Aorta (tissue), 5 donors: ENCODE data around the gene NKAIN1. TPM values are rescaled to one million over a fixed set of nuclear protein-coding genes. Genes with fewer than 3 reads are reported as not detected.
"Not testable (repeated sequence)": the region's sequence is repeated elsewhere in the genome, so short reads cannot be mapped to it uniquely, and the experiment has no call there.

Experiments
- ATAC-seq: fragments of 200-7000 bp; cut with Tn5 transposase; one replicate; pipeline ENCODE4 v1.9.1; 2022; ENCODE audit warnings: moderate library complexity; ENCODE audit not compliant: low FRiP score
- DNase-seq, 2 donors: peaks; one replicate each; pipeline ENCODE4 v3.0.0-alpha.2; 2020
- H3K27ac ChIP-seq, 2 donors: one replicate each; pipeline ENCODE4 v1.5.1; 2013; ENCODE audit warnings: low read length in 2 of 2, mild to moderate bottlenecking in 2 of 2, moderate library complexity in 2 of 2, control low read depth in 1 of 2, inconsistent platforms in 1 of 2, low read depth in 1 of 2
- H3K27me3 ChIP-seq, 2 donors: one replicate each; pipeline ENCODE4 v1.6.1; 2013; ENCODE audit warnings: control low read depth in 1 of 2, low read length in 1 of 2, mild to moderate bottlenecking in 1 of 2, moderate library complexity in 1 of 2; ENCODE audit not compliant: insufficient read depth in 2 of 2, control insufficient read depth in 1 of 2
- H3K36me3 ChIP-seq, 2 donors: one replicate each; pipeline ENCODE4 v1.6.1; 2013; ENCODE audit warnings: control low read depth in 1 of 2, low read length in 1 of 2, mild to moderate bottlenecking in 1 of 2; ENCODE audit not compliant: insufficient read depth in 2 of 2, control insufficient read depth in 1 of 2
- H3K4me1 ChIP-seq, 2 donors: one replicate each; pipeline ENCODE4 v1.6.1; 2013; ENCODE audit warnings: low read length in 2 of 2, control low read depth in 1 of 2, mild to moderate bottlenecking in 1 of 2, moderate library complexity in 1 of 2; ENCODE audit not compliant: insufficient read depth in 2 of 2, control insufficient read depth in 1 of 2
- H3K4me3 ChIP-seq, 2 donors: one replicate each; pipeline ENCODE4 v1.5.1; 2013; ENCODE audit warnings: low read length in 2 of 2, control low read depth in 1 of 2, mild to moderate bottlenecking in 1 of 2
- H3K9me3 ChIP-seq: one replicate; pipeline ENCODE4 v1.6.1; 2013; ENCODE audit warnings: mild to moderate bottlenecking, low read length; ENCODE audit not compliant: control insufficient read depth
- WGBS, 2 donors: extraction: QIAGEN DNeasy Blood & Tissue Kit; methylation state at CpG; one replicate each; pipeline ENCODE4 v1.1.7; 2013; 5-methylcytosine and 5-hydroxymethylcytosine counted together
- intact Hi-C, 2 donors: fragments of 100-400 bp; cut with DNase I; formaldehyde crosslinking; loops; one replicate each; pipeline versions ENCODE4 v1.14.2 to v1.15.0; 2022
- long read RNA-seq, 2 donors: library from polyadenylated mRNA; unstranded; transcript quantifications; one replicate each; pipeline ENCODE4 v2.0.0, GENCODE V29; 2020 to 2021
- polyA plus RNA-seq, 2 donors: library from polyadenylated mRNA; stranded (reverse); fragments of 200-250 nt; gene quantifications; one replicate each; pipeline ENCODE4 v1.2.3, GENCODE V29; 2013
- total RNA-seq, 2 donors: library from RNA; stranded (reverse); fragmentation: NEBNext Ultra II Directional; extraction: Animal tissue kit (Norgen Biotek cat#: 25700); gene quantifications; one replicate each; pipeline ENCODE4 v1.2.1, GENCODE V29; 2021
- donor health status: healthy with polysubstance abuse.
- donor health status: Bipolar disorder and iron deficiency.
- donor health status: DM: no; HTN: no; CAD: no.
- donor health status: DM: no; HTN: no; CAD: no.
- donor health status: DM: yes; HTN: yes; CAD: no.

NKAIN1 gene
- total RNA-seq (under 1 TPM in 1 of 2 donors, not detected in 1; 0.30 TPM), polyA plus RNA-seq (not detected)
- long read RNA-seq, donor 1: 0 reads
- long read RNA-seq, donor 2: 0 reads

GRCh38 chr1:31239653-31240241 lies at the start of gene NKAIN1:
Gene NKAIN1 (minus strand): TSS chr1:31239887. CDS start chr1:31239547, 340 bp downstream.
- ATAC-seq (no peak), DNase-seq (peak in 1 of 2 donors; percentile 64)
- intact Hi-C loops: no loop called here
- Histone ChIP-seq H3K36me3 (no peaks in the 10 kb centered on the region), H3K4me3 (peak within 1 kb of the TSS in 1 of 2 donors; percentile 45), H3K27ac (no peak within 1 kb of the TSS), H3K27me3 (peaks cover 0 to 3% of the 10 kb centered on the region in 2 donors), H3K9me3 (no peaks in the 10 kb centered on the region), H3K4me1 (no peaks in the 10 kb centered on the region)
- WGBS, 2 donors: 0 to 1% methylated on average over 12 to 57 of the region's 57 CpGs

GRCh38 chr1:31289021-31289420 lies 49.3 kb upstream of the NKAIN1 start:
- Histone ChIP-seq H3K9me3 (no peaks in the 10 kb centered on the region), H3K4me3 (no peak overlapping the region), H3K27ac (no peak overlapping the region), H3K4me1 (no peaks in the 10 kb centered on the region), H3K27me3 (no peaks in the 10 kb centered on the region), H3K36me3 (peaks cover 0 to 4% of the 10 kb centered on the region in 2 donors)
- ATAC-seq (no peak), DNase-seq (no peak)
- intact Hi-C loops: no loop called here
- 87 to 90% methylated on average over 4 of the region's 4 CpGs for WGBS, 2 donors

DNA sequence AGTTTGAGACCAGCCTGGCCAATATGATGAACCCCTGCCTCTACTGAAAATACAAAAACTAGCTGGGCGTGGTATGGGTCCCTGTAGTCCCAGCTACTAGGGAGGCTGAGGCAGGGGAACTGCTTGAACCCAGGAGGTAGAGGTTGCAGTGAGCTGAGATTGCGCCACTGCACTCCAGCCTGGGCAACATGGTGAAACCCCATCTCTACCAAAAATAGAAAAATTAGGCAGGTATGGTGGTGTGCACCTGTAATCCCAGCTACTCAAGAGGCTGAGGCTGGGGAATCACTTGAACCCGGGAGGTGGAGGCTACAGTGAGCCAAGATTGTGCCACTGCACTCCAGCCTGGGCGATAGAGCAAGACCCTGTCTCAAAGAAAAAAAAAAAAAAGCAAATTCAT lies 48.1 kb upstream of the NKAIN1 start:
- intact Hi-C loops, DNase-seq: not testable (repeated sequence)
- WGBS, 2 donors: 94 to 95% methylated on average over 4 of the region's 4 CpGs

DNA sequence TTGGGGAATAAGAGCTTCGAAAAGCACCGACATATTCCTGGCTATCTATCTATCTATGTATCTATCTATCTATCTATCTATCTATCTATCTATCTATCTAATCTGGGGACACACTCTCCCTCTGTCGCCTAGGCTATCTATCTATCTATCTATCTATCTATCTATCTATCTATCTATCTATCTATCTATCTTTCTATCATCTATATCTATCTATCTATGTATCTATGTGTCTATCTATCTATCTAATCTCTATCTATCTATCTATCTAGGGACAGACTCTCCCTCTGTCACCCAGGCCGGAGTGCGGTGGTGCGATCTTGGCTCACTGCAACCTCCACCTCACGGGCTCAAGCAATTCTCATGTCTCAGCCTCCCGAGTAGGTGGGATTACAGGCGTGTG lies 42.7 kb upstream of the NKAIN1 start:
- H3K27me3 ChIP-seq, DNase-seq, H3K4me3 ChIP-seq, H3K9me3 ChIP-seq, intact Hi-C loops, H3K4me1 ChIP-seq, H3K27ac ChIP-seq, ATAC-seq, H3K36me3 ChIP-seq: not testable (repeated sequence)
- WGBS, 2 donors: 93 to 95% methylated on average over 9 of the region's 9 CpGs

More for the DNA sequence above, 48.1 kb upstream of the NKAIN1 start:
- not testable (repeated sequence) for H3K4me1 ChIP-seq, H3K36me3 ChIP-seq, H3K27me3 ChIP-seq, H3K27ac ChIP-seq, ATAC-seq, H3K9me3 ChIP-seq, H3K4me3 ChIP-seq

GRCh38 chr1:31273619-31274018 lies 33.9 kb upstream of the NKAIN1 start:
- ATAC-seq (no peak), DNase-seq (no peak)
- H3K9me3 ChIP-seq: no peaks in the 10 kb centered on the region
- intact Hi-C loops: no loop called here
- H3K4me1 ChIP-seq: no peaks in the 10 kb centered on the region
- no peak overlapping the region for H3K27ac ChIP-seq
- WGBS, 2 donors: 74 to 82% methylated on average over 2 of the region's 2 CpGs
- no peaks in the 10 kb centered on the region for H3K27me3 ChIP-seq
- H3K4me3 ChIP-seq: no peak overlapping the region
- peaks cover 6 to 7% of the 10 kb centered on the region in 2 donors for H3K36me3 ChIP-seq

- no peak overlapping the region for H3K27ac ChIP-seq
- no peaks in the 10 kb centered on the region for H3K4me1 ChIP-seq
- WGBS, 2 donors: 15 to 19% methylated on average over 3 of the region's 3 CpGs
- no peaks in the 10 kb centered on the region for H3K9me3 ChIP-seq
- no peak overlapping the region for H3K4me3 ChIP-seq
- no peak for DNase-seq
- H3K36me3 ChIP-seq: peaks cover 7 to 9% of the 10 kb centered on the region in 2 donors
- intact Hi-C loops: no loop called here
- no peak for ATAC-seq
- H3K27me3 ChIP-seq: no peaks in the 10 kb centered on the region
These were observed 32.7 kb upstream of the NKAIN1 start for GRCh38 chr1:31272369-31272768.

DNA sequence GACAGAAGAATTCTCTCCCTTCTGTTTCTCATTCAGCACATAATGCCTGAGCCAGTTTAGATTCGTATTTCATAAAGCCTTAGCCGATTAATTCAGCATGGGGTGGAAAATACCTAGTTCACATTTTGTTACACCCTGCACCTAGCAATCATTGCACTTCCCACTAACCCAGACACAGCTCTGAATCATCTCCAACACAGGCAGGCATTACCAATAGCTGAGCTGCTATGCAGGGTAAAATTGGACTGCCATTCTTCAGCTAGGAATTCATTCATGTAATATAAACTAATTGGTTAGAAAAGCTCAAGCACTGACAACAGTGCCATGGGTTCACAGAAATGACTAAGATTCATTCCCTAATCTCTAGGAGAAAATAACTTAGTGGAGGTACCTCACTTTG lies 26.9 kb upstream of the NKAIN1 start:
- H3K36me3 ChIP-seq: peaks cover 7 to 9% of the 10 kb centered on the region in 2 donors
- ATAC-seq (no peak), DNase-seq (no peak)
- H3K27ac ChIP-seq: no peak overlapping the region
- H3K9me3 ChIP-seq: no peaks in the 10 kb centered on the region
- H3K4me1 ChIP-seq: no peaks in the 10 kb centered on the region
- no peaks in the 10 kb centered on the region for H3K27me3 ChIP-seq
- H3K4me3 ChIP-seq: no peak overlapping the region
- 84 to 88% methylated on average over 2 of the region's 2 CpGs for WGBS, 2 donors
- intact Hi-C loops: no loop called here

DNA sequence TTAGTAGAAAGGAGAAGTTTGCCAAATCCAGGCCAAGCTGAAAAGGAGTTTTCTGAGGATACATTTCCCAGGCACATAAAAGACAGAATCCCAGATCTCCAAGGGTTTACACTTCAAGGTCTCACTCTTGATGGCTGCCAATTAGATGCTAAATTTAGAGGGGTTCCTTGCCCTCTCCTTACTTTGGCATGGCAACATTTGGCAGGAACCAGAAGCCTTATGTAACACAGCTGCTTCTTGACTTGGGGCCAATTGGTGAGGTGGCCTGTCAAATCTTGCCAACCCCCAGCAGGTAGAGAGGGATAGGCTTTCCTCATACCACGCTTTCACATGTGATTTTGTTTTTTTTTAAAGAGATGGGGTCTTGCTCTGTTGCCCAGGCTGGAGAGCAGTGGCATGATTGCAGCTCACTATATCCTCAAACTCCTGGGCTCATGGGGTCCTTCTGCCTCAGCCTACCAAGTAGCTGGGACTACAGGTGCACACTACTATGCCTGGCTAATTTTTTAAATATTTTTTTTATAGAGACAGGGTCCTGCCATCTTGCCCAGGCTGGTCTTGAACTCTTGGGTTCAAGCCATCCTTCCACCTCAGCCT lies 25.2 kb upstream of the NKAIN1 start:
- H3K27ac ChIP-seq: no peak overlapping the region
- no peaks in the 10 kb centered on the region for H3K4me1 ChIP-seq
- DNase-seq: no peak
- H3K4me3 ChIP-seq: no peak overlapping the region
- WGBS, 2 donors: 36 to 49% methylated on average over 1 of the region's 1 CpG
- intact Hi-C loops: no loop called here
- no peak for ATAC-seq
- H3K36me3 ChIP-seq: peaks cover 4 to 5% of the 10 kb centered on the region in 2 donors
- no peaks in the 10 kb centered on the region for H3K9me3 ChIP-seq
- no peaks in the 10 kb centered on the region for H3K27me3 ChIP-seq

DNA sequence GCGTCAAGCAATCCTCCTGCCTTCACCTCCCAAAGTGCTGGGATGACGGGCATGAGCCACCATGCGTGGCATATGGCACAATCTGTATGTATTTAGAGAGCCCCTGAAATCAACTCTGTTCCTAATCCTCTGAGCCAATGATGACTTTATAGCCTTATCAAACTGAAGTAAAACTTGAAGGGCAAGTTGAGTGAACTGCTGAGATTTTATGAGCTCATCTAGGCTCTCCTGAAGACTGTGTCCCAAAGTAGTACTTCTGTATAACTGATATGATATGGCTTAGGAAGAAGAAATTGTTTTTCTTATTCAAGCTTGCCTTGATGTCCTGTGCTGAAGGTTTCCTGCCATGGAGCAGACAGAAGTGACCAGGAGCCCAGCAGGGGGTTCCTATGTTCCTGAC lies 23.7 kb upstream of the NKAIN1 start:
- WGBS, 2 donors: 96% methylated on average over 3 of the region's 3 CpGs
- ATAC-seq (no peak), DNase-seq (no peak)
- H3K36me3 ChIP-seq: peaks cover 3 to 11% of the 10 kb centered on the region in 2 donors
- intact Hi-C loops: no loop called here
- H3K27ac ChIP-seq: no peak overlapping the region
- no peak overlapping the region for H3K4me3 ChIP-seq
- H3K9me3 ChIP-seq: no peaks in the 10 kb centered on the region
- no peaks in the 10 kb centered on the region for H3K4me1 ChIP-seq
- H3K27me3 ChIP-seq: no peaks in the 10 kb centered on the region
